Fibroblast of skin of right biceps (primary cell): ENCODE results near the gene FOXB1.
A peak's percentile ranks its signal among the peaks of the same experiment; 100 is the strongest.

Experiments used
- DNase-seq: peaks from one replicate; pipeline ENCODE4 v3.0.0-alpha.2; 2013

The FOXB1 gene

DNA sequence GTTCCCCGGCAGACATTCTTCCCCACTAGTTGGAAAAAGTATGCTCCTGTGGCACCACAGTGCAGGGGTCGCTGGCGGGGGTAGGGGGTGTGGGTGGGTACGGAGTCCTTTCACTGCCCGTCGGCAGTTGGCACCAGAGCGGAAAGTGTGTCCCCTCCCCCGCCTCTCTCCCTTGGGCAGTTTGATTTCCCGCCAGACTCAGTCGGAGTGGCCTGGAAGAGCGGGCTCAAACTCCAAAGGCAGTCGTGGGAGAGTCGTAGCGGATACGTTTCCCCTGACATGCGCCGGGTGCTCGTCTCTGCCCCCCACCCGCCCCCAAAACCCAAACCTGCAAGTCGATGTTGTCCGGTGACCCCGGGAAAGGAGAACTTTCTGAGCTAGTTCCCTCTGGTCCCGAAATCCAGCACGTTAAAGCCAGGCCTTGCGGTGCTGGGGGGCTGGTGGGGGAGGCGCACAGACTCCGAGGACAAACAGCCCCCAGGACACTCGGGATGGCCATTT, 4.4 kb upstream of the FOXB1 start:
- no peak for DNase-seq

DNA sequence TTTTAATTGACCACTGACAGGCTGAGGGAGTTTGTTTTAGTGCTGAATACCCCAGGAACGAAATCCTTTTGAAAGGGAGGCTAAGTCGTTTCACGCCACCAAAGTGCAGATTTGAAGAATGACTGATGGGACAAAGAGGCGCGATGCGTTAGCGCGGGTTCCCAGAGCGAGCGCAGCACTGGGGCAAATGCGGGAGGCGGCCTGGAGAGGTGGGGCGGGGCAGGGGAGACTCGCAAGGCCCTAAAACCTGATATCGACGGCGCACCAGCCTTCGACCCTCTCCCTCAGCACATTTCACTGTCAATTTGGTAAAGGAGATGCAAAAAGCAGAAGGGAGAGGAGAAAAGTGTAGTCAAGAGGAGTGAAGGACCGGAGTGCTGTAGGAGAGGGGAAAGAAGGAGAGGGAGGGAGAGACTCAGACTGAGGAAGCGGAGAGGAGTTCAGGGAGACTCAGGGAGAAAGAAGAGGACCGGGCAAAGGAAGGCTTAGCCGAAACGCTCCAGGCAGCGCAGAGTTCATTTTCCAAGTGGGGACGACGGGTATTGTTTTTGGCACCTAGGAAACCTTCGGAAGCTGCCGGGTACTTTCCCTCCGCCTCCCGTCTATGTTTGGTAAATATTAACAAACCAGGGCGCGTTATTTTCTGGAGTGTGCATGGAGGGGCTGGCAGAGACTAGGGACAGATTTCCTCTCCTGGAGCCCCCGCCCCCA, 3.8 kb upstream of the FOXB1 start:
- DNase-seq, result no peak

GRCh38 chr15:60000824-60001609, 3.1 kb upstream of the FOXB1 start:
- no peak for DNase-seq

DNA sequence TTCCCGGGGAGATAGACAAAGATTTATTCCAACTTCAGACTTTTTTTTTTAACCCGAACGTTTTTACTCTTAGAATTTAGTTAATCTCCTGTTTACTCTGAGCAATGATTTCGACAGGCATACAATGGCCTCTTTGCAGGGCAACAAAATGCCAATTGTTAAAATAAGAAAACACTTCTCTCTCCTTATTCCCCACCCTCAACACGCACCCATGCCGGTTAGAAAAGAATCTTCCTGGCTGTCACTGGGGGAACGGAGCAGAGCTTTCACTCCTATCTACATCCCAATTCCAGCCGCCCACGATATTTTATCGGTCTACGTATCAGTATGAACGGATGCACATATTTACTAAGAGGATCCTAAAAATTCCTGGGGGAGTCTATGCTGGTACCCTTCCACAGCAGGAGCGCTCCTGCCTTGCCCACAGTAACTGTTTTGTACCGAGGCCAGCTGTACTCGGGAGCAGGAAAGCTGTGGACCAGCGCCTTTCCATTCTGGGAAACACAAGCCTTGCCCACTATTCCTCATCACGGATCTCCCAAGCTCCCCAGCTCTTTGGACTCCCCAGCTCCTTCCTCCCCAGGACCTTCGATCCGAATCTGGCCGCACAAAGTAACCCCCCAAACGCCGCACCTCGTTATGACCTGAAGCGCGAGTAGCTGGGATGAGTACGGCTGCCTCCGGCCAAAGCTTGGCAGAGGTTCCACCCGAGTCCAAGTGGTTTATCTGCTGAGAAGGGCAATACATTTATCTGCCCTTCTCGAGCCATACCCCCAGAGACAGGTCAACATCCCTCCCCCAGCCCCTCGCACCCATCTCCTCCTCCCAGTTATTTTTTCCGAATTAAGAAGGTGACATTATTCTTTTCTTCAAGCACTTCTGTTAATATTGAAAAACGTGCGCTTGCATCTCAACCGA, 2.2 kb upstream of the FOXB1 start:
- no peak for DNase-seq

DNA sequence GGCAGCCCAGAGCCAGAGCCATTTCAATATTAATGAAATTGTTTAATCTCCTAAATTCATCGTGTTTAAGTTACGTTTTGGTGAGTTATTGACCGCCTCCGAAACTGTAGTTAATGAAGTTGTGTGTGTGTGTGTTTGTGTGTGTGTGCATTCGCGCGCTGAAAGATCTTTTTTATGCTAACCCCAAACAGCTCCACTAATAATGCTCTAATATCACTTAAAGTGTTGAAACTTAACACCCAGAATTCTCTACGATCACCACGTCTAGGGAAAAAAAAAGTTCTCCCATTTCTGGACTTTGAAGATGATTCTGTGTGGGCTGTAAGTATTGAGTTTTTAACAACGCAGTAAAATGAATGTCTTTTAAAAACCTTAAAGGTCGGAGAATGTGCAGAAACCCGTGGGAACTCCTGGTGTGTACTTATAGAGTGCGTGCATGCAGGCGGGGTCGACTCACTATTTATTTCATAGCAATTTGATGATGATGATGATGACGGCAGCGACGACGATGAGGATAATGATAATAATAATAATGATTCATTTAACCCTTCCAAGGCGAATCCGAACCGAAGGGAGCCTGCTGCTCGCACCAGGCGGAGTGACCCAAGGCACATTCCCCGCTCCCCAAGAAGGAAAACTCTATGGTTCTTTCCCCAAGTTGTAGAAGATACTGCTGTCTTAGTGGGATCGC, 1.4 kb upstream of the FOXB1 start:
- no peak for DNase-seq

DNA sequence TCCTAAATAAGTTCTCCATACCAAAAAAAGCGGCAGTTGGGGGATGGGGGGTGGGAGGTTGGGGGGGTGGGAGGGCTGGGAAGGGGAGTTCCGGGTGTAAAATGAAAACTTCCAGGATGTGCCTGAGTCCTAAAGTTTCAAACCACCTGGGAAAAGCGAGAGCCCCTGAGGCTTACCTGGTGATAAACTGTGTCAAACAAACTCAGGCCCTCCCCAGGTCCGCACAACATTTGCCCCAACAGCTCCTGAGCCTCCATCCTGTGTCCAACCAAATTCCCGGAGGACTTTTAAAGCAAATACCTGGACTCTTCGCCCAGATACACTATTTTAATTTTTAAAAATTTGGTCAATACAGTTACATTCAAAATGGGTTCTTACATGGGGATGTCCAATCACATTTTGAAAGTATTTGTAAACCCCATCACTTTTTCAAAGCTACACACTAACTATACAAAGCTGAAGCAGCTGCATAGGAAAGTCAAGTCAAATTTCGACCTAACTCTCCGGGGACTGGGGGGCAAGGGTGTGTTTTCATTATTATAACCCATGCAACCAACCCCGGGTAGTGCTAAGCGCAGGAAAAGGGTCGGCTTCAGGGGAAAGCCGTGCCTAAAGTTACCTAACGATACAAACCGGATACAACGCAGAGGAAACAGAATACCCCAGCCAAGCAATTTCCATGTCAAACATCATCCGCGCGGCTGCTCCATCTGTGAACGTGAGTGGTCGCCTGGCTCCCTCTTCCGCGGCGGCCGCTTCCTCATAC, 685 bp upstream of the FOXB1 start:
- no peak for DNase-seq

- DNase-seq, result no peak
Observed at GRCh38 chr15:60004846-60005351, 788 bp downstream of the FOXB1 start.

DNA sequence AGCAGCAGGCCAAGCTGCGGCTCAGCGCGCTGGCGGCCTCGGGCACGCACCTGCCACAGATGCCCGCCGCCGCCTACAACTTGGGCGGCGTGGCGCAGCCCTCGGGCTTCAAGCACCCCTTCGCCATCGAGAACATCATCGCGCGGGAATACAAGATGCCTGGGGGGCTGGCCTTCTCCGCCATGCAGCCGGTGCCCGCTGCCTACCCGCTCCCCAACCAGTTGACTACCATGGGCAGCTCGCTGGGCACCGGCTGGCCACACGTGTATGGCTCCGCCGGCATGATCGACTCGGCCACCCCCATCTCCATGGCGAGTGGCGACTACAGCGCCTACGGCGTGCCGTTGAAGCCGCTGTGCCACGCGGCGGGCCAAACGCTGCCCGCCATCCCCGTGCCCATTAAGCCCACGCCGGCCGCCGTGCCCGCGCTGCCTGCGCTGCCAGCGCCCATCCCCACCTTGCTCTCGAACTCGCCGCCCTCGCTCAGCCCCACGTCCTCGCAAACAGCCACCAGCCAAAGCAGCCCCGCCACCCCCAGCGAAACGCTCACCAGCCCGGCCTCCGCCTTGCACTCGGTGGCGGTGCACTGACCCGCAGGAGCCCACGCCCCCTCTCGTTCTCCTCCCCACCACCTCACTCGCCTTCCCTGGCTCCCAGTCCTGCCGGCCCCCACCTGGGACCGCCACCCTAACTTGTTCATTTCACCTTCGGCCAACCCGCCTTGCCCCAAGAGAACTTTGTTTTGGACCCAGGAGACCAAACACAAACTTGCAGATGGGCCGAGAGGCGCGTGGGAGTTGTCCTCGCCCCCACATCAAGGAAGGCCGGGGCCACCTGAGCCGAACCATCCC, 1.5 kb downstream of the FOXB1 start:
- no peak for DNase-seq

DNA sequence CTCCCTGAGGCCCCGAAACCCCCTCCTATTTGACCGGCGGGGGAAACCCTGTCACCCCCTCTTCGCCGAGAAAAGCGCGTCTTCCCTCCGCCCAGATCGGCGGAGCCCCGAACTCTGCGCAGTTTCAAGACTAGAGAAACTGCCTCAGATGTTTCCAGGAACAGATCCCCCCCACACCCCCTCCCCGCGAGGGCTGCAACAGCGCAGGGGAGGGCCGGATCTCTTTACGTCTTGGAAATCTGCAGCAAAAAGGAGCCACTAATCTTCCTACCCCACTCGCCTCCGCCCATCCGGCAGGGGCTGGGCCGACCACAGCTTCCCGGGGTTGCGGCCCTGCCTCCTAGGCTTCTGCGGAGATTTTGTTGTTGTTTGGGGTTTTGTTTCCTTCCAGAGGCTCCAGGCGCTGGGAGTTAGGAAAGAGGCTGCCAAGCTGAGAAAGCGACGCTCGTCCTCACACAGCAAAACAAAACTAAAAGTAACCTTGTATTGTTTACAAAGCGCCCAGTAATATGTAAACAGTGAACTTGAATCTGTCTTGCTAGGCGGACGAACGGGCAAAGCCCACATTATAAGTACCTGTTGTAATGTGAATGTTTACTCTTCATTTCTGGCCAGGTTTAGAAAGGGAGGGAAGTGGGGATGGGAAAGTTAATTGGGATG, 2.2 kb downstream of the FOXB1 start:
- DNase-seq, result no peak

DNA sequence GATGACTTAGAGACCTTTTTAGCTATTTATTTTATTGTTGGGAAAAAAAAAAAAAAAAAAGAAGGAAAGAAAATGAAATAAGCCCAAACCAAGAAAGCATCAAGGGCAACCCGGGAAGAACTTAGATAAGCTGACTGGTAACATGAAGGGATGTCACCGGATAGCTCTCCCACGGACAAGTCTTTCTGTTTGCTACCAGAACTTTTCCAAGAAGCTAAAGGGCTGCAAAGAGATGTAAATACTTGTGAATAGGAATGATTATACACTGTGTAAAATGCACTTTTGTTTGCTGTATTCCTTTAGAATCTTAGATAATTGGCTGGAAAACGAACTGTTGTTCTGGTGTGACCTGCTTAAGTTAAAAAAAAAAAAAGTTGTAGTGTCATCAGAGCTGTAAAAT, 2.8 kb downstream of the FOXB1 start:
- DNase-seq, result no peak

DNA sequence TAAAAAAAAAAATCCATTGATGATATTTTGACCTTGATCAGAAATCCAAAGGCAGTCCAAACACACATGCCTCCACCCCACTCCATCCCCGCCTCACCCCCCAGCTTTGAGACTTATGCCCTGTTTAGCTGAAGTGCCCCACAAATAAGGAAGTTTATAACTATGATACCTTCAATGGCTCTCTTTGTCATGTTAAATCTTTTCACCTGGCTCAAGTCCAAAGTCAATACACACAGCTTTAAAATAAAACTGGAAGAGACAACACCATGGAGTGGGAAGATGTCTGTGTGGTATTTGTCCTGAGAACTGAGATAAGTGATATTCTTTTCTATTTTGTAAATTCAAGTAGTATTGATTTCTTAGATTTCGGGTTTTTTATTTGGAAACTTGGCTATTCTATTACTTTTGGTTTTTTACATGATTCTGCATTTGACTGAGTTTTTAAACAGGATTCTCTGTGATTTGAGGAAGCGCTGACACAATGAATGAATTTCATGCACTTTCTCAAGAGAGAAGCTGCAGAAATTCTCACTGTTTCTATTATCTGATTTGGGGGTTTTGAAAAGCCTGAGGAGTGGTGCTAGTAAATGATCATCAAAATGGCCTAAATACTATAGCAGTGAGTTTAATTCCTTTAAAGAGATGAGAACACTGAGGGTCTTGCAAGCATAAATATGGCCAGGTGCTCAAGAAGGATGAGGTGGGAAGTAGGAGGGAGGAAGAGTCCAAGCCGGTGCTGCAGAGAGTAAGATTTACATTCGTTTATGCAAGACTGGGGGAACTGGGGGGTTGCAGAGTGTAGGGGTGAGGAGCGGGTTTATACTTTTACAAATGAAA, 5.2 kb downstream of the FOXB1 start:
- no peak for DNase-seq

GRCh38 chr15:60009980-60010732, 6.0 kb downstream of the FOXB1 start:
- DNase-seq, result no peak

DNA sequence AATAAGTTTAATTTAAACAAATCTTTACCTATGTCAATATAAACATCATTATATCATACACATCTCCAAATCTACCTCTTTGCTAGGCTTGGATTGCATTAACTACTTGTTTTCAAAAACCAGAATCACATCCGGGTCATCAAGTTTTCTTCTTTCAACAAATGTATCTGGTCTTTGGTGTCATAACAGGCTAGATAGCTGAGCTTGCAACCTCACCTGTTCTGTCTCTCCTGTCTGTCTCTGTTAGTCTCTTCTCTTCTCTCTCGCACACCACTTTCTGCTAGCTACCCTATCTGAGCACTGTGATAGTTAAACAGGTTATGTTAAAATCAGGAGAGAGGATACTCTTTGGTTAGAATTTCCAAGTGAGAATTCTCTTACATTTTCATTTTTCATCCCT, 6.7 kb downstream of the FOXB1 start:
- no peak for DNase-seq

DNA sequence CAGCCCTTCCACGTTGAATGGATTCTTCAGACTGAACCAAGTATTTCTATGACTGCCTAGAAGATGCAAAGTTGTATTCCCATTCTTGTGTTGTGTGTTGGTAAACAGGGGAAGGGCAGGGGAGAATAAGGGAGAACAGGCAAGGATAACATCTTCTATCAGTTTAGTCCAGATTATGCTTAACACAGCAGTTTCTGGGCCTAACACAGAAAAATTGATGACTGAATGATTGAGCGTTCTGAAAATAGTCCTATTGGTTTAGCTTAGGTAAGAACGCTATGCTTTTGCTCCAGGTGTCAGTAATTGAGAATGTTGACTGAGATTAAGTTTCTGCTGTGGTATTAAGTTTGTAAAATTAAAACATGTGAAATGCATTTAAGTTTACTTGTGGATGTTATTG, 8.6 kb downstream of the FOXB1 start:
- DNase-seq, result no peak

GRCh38 chr15:60017538-60018520, 13.7 kb downstream of the FOXB1 start:
- DNase-seq, result peak; percentile 18

DNA sequence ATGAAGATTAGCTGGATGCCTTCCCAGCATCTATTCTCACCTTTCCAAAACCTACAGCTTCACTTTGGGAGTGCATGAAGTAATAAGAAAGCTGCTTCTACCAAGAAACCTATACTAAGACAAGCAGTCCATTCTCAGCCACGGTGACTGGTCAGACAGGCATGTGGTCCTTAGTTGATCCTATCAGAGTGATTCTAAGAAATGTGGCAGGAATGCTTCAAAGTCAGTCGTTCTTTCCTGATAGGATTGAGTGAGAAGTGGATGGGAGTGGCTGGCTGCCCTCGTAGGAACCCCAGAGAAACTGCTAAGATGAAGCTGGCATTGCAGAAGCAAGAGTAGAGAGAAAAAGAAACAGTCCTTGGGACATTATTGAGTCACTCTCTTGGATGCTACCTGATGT, 16.6 kb downstream of the FOXB1 start:
- DNase-seq, result no peak
